ENCODE data around the gene C19orf73. TPM values are rescaled to one million over a fixed set of nuclear protein-coding genes. Genes with fewer than 3 reads are reported as not detected.

Gene C19orf73
- total RNA-seq = 0.99 TPM in 1 of 2 replicates, not detected in the other

GRCh38 chr19:49118565-49119410, at the start of gene C19orf73:
Gene C19orf73, minus strand, starts transcription at chr19:49119143. Its CDS starts 121 bp downstream, at chr19:49119022.

GRCh38 chr19:49157445-49158224, 38.7 kb upstream of the C19orf73 start, which contains the start of gene TRPM4:
Gene TRPM4, plus strand, starts transcription at chr19:49157792. Its CDS starts 75 bp downstream, at chr19:49157867.

GRCh38 chr19:49155005-49155819, 36.3 kb upstream of the C19orf73 start, which contains the start of gene HRC:
Gene HRC, minus strand, starts transcription at chr19:49155396. Its CDS starts 159 bp downstream, at chr19:49155237.

GRCh38 chr19:49119411-49120324, 725 bp upstream of the C19orf73 start, which contains the start of gene PPFIA3:
Gene PPFIA3, plus strand, starts transcription at chr19:49119544. Its CDS starts 8,330 bp downstream, at chr19:49127874.

GRCh38 chr19:49113762-49114629, 4.9 kb downstream of the C19orf73 start, which contains the start of gene LIN7B:
Gene LIN7B, plus strand, starts transcription at chr19:49114370. Its CDS starts 35 bp downstream, at chr19:49114405.

GRCh38 chr19:49085020-49085867, 33.7 kb downstream of the C19orf73 start, which contains the start of gene SNRNP70:
Gene SNRNP70, plus strand, starts transcription at chr19:49085451. Its CDS starts 964 bp downstream, at chr19:49086415.

Other genes with a start within 250 kb of the C19orf73 start
- gene PPP1R15A, start 246.7 kb downstream of the C19orf73 start, total RNA-seq = 70.0 and 111 TPM in 2 replicates
- 0.44 and 1.7 TPM in 2 replicates for gene TULP2, start 220.4 kb downstream of the C19orf73 start, total RNA-seq
- 185 and 330 TPM in 2 replicates for gene NUCB1, start 218.8 kb downstream of the C19orf73 start, total RNA-seq
- gene DHDH, start 185.4 kb downstream of the C19orf73 start, total RNA-seq = not detected in 2 replicates
- 84.1 and 144 TPM in 2 replicates for gene BAX, start 164.3 kb downstream of the C19orf73 start, total RNA-seq
- 3,972 and 15,717 TPM in 2 replicates for gene FTL, start 153.8 kb downstream of the C19orf73 start, total RNA-seq
- 41.5 and 53.4 TPM in 2 replicates for gene GYS1, start 125.8 kb downstream of the C19orf73 start, total RNA-seq
- 175 and 353 TPM in 2 replicates for gene RUVBL2, start 125.3 kb downstream of the C19orf73 start, total RNA-seq
- not detected in 2 replicates for gene LHB, start 102.1 kb downstream of the C19orf73 start, total RNA-seq
- not detected in 2 replicates for gene CGB3, start 94.8 kb downstream of the C19orf73 start, total RNA-seq
- gene CGB2, start 87.3 kb downstream of the C19orf73 start, total RNA-seq = not detected in 2 replicates
- gene CGB1, start 82.2 kb downstream of the C19orf73 start, total RNA-seq = not detected in 2 replicates
- not detected in 2 replicates for gene CGB5, start 75.3 kb downstream of the C19orf73 start, total RNA-seq
- not detected in 2 replicates for gene CGB8, start 70.0 kb downstream of the C19orf73 start, total RNA-seq
- gene CGB7, start 61.4 kb downstream of the C19orf73 start, total RNA-seq = not detected in 2 replicates
- not detected in 2 replicates for gene NTF4, start 54.3 kb downstream of the C19orf73 start, total RNA-seq
- gene KCNA7, start 46.4 kb downstream of the C19orf73 start, total RNA-seq = not detected in 2 replicates
- 116 and 242 TPM in 2 replicates for gene SNRNP70, start 33.7 kb downstream of the C19orf73 start, total RNA-seq
- gene LIN7B, start 4.8 kb downstream of the C19orf73 start, total RNA-seq = 6.3 and 7.4 TPM in 2 replicates
- 1.0 and 1.5 TPM in 2 replicates for gene PPFIA3, start 401 bp upstream of the C19orf73 start, total RNA-seq
- gene HRC, start 36.3 kb upstream of the C19orf73 start, total RNA-seq = not detected in 2 replicates
- gene TRPM4, start 38.6 kb upstream of the C19orf73 start, total RNA-seq = 23.0 and 27.0 TPM in 2 replicates
- 0.66 TPM in 1 of 2 replicates, not detected in the other for gene SLC6A16, start 206.0 kb upstream of the C19orf73 start, total RNA-seq
- not detected in 2 replicates for gene CD37, start 216.3 kb upstream of the C19orf73 start, total RNA-seq
- 18.8 and 24.3 TPM in 2 replicates for gene TEAD2, start 243.3 kb upstream of the C19orf73 start, total RNA-seq
- gene DKKL1, start 244.7 kb upstream of the C19orf73 start, total RNA-seq = 0.44 TPM in 1 of 2 replicates, not detected in the other

Data from smooth muscle cell of trachea (primary cell).